GM21737 (cell line): ENCODE measurements around the gene PTPRM.

ENCODE experiments used
- ATAC-seq: cut with Tn5 transposase; IDR thresholded peaks from one replicate; pipeline ENCODE4 v1.9.1; 2021; ENCODE audit warnings: mild to moderate bottlenecking, moderate library complexity; ENCODE audit not compliant: unreplicated experiment

The PTPRM gene

DNA sequence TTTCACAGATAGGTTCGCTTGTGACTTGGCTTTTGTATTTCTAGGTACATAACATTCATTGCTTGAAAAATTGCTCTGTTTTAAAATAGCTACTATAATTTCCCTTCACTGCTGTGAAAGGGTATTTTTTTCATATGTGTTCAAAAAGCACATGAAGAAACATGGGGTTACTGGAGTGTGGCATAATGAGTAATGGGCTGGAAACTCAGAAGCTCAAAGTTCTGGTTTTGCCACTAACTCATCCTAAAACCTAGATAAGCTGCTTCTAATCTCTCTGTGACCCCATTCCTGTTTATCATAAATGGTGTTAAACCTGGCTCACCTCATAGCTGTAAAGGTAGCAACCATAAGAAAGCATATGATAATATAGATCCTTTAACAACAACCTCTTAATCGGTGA lies 319.3 kb downstream of the PTPRM start:
- no peak for ATAC-seq

DNA sequence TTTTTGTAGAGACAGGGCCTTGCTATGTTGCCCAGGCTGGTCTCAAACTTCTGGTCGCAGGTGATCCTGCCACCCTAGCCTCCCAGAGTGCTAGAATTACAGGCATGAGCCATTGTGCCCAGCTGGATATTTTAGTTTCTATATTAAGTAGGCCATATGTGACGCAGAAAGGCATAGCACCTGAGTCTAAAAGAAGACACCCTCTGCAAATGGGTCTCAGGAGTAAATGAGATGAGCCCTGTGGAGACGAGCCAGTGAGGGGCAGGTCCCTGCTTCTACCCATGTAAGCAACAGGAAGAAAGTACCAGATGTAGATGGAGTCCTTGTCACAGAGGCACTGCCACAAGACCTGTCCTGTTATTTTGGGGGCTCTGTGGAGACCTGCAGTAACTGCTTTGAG lies 322.4 kb downstream of the PTPRM start:
- no peak for ATAC-seq

DNA sequence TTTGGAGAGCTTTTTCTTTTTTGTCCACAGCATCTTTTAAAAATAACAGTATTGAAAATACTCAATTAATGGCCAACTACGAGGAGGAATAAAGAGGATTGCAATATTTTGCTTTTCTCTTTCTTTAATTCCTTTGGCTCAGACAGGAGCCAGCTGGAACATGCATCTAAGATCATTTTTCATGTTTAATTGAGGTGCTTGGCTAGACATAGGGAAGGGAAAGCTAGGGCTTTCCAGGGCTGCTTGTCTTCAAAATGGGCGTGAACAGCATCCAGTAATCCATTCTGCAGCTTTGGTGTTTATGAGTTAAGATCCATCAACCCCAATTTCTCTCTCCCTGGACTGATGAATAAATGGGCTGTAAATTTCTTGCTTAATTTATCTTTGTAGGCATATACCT lies 323.0 kb downstream of the PTPRM start:
- no peak for ATAC-seq

DNA sequence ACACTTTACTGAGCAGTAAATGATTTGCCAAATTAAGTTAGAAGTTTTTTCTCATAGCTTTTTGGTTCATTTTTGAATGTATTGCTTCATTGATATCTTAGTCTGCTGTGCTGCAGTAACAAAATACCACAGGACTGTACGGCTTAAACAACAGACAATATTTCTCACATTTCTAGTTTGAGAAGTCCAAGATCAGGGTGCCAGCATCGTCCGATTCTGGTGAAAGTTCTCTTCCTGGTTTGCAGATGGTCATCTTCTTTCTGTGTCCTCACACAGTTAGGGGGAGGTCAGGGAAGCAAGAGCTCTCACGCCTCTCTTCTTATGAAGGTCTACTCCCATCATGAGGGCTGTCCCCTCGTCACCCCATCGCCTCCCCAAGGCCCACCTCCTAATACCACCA lies 325.4 kb downstream of the PTPRM start:
- ATAC-seq = no peak

DNA sequence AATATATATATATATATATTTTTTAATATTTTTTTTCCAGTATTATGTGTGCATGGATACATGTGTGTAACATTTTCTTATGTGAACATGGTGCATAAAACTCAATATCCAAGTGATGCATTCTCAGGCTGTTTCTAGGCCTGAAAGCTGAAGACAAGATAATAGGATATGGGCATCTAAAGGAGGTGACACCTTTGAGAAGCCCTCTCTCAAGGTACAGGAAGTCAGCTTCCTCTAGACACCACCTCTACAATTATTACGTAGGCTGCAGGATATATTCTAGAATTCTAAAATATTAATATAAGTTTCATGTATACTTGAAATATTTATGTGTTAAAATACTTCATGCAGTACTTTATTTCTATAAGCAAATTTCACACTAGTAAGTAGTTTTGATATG lies 327.5 kb downstream of the PTPRM start:
- no peak for ATAC-seq

DNA sequence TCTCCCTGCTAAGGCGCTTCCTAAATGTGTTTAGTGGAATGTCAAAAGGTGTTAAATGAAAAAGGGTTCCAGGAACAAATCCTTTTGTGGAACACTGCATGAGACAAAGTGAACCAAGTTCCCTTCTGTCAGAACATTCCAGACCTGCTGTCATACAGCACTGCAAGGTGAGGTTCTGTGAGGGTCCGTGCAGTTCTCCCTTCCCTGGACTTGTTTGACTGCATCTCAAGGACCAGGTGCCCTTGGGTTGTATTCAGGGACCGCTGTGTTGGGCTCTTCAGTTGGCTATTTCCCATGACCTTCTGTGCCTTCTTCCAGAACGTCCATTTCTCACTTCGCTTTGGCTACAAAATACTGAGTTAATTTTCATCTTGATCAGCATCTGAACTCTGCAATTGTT lies 328.2 kb downstream of the PTPRM start:
- ATAC-seq = no peak

DNA sequence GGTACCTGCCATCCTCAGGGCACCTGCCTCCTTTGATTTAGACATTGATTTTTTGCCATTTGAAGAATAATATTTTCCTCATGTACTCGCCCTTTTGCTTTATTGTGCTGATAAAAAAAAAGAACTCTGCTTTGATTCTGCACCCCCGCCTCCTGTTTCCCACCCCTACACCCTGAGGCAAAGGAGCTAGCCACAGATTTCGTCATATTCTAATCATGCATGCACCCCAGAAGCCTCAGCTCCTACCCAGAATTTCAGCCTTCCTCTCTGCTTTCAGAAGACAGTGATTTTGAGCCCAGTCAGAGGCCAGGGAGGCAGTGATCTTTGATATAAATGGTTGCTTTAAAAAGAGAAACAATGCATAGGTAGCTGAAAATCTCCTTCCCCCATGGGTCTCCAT lies 329.0 kb downstream of the PTPRM start:
- no peak for ATAC-seq

DNA sequence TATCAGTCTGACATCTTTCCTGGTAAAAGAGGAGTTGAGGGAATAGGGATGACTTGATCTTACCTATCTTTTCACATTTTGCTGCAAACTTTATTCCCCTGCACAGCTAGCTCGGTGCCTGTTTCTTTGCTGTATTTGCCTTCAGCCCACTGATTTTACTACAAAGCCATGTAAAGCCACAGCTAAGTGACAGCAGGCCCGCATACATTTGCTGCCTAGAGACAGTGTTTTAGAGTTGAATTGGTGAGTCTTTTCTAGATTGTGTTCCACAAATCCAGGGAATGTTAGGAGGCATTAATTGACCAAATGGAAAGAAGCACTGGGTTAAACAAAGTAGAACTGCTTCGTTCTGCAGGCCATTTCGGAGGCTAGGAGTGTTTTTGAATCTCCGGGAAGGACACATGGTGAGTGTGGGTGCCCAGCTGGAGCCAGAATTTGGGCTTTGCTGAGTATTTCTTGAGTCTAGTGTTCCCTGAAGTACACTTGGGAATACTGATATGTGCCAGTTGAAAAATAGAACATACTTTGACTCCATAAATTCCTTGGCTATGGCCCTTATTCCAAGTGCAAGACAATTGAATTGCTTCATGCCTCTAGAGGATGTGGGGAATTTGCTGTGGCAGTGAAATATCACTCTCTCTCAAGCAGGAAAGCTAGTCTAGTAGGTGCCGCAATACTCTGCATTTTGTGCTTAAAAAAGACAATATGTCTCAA lies 329.8 kb downstream of the PTPRM start:
- ATAC-seq = no peak

DNA sequence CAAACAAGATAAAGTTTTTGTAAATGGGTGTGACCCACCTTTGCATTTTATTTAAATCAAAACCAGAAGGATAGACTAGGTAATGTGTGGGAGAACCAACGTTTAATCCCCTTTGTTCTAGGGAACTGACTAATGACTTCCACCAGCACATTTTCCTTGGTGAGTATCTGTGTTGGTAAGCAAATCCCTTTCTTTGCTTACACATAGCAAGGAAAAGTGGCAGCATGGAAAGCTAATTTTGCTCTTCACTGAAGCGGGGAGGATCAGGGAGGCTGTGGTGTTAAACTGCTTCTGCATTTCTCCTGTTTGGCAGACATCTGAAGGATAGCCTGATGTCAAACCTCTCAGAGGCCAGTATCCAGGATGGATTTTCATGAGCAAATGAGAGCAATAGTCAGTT lies 331.1 kb downstream of the PTPRM start:
- ATAC-seq = no peak

DNA sequence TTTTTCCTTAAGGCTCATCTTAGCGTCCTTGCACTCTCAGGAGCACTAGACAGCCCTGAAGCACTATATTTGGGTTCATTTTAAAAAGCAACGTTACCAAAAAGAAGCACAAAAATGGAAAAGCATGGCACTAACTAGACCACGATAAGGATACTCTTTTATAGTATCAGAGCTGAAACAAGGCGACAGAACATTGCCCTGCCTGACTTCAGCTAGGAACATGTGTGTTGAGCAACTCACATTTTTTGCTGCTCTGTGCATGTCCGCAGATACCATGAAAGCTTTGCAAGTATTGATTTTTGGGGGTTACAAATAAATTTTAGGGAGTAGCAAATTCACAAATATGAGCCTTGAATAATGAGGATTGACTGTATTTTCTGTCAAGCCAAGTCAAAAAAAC lies 332.0 kb downstream of the PTPRM start:
- no peak for ATAC-seq

DNA sequence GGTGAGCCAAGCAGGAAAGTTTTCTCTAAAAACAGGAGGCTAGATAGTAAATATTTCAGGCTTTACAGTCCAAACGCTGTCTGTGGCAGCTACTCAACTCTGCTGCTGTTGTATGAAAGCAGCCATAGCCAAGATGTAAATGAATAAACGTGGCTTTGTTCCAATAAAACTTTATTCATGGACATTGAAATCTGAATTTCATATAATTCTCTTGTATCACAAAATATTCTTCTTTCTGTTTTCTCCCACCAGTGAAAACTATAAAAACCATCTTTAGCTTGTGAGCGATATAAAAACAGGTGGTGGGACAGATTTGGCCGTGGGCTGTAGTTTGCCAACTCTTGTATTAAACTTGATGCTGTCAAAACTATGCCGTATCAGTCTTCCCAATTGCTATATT lies 333.0 kb downstream of the PTPRM start:
- no peak for ATAC-seq

DNA sequence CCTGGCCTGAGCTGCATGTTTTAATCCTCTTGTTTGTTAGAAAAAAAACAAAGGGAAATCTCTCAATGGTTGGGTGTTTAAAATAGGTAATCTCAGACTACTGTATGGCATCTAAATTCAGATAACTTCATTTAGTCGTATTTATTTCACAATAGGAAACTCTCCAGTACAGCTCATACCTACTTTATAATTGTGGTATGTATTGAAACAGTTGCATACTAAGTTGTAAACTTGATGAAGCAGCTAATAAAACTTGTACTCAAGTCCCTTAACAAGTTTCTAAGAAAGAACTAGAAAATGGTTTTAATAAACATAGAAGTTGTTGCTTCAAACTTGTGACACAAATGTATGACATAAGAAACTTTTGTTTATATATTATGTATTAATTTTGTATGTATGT lies 334.5 kb downstream of the PTPRM start:
- ATAC-seq = no peak

DNA sequence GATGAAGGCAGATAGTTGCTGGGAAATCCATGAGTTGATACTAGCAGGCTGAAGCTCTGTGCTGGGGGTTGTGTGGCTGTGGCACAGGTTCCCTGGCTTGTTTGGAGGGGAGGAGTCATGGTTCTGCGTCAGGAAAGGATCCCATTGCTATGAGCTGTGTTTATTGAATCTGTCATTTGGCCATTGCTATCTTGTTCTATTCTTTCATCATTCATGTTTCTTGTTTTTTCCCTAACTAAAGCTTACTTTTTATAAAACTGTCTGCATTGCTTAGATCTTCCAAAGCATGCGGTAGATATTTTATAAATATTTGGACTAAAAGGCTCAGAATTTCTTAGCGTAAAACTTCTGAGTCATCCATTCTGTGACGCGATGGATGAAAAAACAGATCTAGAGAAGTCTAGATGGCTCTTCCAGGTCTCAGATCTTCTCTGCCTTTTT lies 335.3 kb downstream of the PTPRM start:
- no peak for ATAC-seq

DNA sequence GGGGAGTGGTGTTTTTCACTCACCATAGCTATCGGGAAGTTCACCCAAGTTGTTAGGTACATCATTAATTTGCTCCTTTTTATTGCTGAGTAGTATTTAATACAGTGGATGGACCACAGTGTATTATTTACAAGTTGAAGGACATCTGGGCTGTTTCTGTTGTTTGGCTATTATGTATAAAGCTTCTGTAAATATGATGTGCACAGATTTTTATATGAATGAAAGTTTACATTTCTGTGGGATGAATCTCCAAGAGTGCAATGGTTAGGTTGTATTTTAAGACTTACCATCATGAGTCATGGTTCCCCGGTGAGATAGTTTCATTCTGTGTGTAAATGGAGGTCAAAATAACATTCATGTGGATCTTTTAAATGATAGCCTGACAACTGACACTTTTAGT lies 337.4 kb downstream of the PTPRM start:
- ATAC-seq = no peak

DNA sequence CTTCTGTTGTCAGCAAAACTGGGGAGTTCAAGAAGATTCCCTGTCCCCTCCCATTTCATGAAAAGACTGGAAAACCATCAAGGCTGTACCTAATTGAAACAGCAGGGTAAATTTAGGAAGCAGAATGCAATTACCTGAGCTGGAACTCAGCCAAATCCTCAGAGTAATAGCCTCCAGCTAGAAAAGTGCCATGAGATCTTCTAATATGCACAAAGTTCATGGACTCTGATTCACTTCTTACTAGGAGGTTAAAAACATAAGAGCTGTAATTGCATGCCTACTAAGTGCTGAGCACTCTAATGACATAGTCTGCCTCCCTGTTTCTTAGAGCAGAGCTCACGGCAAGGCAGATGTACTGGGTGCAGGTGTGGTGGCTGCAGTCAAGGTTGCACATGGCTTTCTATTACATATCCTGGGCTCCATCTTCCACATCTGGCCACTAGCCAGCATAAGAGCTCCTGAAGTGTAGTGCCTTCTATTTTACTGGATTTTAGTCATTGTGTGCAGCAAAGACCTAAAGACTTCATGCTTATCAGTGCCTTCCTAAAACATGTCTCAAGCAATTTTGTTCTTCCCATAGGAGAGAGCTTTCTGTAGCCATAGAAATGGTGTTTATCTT lies 341.7 kb downstream of the PTPRM start:
- no peak for ATAC-seq

DNA sequence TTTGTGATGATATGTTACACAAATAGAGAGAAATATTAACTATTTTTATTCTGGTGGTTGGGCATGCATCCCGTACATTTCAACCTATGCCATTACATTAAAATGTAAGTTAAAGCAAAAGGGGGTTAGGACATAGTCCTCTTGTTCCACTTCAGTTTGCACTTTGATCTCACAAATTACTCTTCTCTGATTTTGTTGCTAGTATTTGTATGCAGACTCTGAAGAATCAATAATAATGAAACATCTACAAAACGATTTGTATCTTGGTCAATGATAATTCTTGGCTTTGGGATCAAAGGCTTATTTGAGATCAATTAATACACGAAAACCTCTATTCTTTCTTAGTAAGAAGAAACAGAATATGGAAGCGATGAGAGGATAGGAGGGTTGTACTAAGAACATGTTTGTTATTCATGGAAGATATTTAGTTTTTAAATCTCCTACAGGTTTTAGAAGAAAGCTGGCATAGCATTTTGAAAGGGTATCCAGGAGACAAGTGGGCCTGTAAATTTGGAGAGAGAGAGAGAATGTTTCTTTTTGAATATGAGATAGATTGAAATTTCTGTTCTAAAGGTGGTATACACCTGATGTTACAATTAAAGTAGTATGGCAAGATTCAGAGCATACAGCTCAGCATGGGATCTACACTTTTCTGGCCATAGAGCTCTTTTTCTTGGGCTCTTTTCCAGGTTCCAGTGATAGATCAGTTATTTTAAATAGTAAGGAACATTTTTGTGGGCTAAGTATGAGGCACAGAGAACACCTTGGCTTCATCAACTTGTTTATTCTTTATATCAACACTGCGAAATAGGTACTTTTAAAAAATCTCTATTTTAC lies 347.9 kb downstream of the PTPRM start:
- no peak for ATAC-seq

DNA sequence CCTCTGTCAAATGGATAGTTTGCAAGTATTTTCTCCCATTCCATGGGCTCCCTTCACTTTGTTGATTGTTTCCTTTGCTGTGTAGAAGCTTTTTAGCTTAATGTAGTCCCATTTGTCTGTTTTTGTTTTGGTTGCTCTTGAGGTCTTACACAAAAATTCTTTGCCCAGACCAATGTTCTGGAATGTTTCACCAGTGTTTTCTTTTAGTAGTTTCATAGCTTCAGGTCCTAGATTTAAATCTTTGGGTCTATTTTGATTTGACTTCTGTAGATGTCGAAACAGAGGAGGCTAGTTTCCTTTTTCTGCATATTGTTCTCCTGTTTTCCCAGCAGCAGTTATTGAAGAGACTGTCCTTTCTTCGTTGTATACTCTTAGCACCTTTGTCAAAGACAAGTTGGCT lies 351.6 kb downstream of the PTPRM start:
- ATAC-seq = no peak

DNA sequence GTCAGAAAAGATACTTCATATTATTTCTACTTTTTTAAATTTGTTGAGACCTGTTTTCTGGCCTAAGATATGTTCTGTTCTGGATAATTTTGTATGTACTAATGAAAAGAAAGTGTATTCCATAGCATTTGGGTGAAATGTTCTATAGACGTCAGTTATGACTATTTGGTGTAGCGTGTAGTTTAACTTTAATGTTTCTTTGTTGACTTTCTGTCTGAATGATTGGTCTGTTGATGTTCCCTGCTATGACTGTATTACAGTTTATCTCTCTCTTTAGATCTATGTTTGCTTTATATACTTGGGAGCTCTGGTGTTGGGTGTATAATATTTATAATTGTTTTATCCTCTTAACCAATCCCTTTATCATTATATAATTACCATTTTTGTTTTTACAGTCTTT lies 352.4 kb downstream of the PTPRM start:
- ATAC-seq = no peak

DNA sequence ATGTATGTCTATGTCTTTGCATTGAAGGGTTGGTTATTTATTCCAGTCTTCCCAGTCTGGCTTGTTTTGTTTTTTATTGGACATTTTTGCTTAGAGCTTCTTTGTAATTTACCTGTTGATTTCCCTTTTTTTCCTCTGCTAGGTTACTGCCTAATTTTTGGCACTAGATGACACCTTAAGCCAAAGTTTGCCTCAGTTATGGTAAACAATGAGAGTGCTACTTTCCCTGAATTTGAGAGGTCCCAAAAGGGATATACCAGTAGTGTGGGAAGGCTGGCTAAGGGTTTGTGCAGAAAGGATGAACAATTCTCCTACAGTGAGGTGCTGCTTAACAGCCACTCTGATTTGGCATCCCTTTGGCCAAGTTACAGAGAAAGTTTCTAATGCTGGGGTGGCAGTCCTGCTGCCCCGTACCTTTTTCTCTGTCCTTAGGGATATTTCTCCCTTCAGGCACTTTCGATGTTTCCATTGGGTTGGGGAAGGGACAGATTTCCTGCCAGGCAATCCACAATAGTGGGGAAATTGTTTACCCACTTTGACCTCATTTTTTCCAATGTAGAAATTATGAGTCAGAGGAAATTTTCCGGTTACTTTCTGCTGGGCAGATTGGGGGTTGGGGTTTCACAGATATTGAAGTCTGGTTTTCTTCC lies 354.9 kb downstream of the PTPRM start:
- ATAC-seq = no peak

DNA sequence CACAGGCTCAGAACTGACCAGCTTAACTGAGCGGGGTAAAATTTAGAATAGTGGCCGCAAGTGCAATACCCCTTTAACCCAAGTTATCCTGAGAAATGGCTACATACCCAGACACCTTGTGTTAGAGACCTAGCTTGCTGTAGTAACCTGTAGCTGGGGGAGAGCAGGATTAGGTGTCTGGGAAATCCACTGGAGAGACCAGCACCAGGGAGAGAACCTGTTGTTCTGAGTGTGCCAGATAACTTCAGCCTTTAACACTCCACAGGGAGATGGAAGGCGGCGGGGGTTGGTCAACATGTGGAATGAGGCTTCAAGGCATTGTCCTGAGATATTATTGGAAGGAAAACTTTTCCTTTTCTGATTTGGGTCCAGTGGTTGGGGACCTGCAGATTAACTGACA lies 356.0 kb downstream of the PTPRM start:
- ATAC-seq = no peak

DNA sequence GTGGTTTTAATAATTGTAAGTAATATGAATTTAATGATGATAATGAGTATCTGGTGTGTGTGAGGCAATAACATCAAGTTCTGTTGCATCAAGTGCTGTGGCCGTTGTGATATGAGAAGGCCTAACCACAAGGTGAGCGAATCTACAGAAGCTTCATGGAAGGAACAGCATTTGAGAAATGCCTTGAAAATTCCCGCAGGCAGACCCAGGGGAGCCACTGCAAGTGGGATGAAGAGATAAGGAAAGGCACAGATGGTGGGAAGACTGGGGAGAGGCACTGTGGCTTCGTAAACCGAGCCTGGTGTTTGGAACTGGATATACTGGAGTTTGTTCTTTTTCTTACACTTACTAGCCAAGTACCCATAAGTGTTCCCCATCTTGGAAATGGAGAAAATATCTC lies 357.5 kb downstream of the PTPRM start:
- no peak for ATAC-seq

DNA sequence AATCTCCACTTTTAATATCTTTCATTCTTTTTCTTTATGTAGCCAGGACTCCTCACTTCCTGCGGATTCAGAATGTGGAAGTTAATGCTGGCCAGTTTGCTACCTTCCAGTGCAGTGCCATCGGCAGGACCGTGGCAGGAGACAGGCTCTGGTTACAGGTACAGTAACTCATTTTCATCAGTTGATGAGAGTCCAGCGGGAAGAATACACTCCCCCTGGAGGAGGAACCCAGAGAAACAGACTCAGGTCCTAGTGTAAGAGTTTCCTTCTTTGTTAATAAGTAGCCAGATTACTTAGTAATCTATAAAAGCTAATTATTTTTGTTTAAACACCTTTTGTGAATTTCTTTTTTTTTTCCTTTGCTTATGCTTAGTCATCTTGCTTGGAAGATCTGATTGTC lies 359.4 kb downstream of the PTPRM start:
- no peak for ATAC-seq
